Amygdala (tissue), 56 donors: ENCODE data around the gene CDK17.
"Not testable (repeated sequence)": the region's sequence is repeated elsewhere in the genome, so short reads cannot be mapped to it uniquely, and the experiment has no call there.

Experiments
- DNase-seq, 56 donors: peaks; one replicate each; lab custom pipeline; 2025; lab: John Stamatoyannopoulos, UW

The CDK17 gene

DNA sequence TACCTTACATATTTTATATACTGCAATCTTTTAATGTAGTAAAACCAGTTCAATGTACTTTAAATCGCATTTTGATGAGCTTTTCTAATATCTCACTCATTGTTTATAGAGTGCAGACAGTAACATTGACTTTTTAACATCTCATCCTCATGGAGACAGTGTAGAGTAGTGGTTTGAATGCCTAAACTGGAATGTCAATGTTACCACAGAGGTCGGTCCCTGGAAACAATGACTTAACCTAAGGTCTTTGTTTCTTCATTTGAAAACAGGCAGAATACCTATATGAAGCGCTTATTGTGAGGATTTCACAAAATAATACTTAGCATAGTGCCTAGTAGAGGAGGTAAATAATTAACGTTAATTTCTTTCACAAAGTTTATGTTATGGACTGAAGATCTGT lies 5.0 kb downstream of the CDK17 start:
- no peak for DNase-seq

DNA sequence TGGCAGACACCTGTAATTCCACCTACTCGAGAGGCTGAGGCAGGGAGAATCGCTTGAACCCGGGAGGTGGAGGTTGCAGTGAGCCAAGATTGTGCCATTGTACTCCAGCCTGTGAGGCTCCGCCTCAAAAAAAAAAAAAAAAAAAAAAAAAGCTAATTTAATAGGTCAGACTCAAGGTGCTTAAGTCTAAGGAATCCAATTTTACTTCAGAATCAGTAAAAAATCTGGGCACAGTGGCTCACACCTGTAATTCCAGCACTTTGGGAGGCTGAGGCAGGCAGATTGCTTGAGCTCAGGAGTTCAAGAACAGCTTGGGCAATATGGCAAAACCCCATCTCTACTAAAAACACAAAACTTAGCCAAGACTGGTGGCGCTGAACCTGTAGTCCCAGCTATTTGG lies 7.0 kb downstream of the CDK17 start:
- DNase-seq = not testable (repeated sequence)

DNA sequence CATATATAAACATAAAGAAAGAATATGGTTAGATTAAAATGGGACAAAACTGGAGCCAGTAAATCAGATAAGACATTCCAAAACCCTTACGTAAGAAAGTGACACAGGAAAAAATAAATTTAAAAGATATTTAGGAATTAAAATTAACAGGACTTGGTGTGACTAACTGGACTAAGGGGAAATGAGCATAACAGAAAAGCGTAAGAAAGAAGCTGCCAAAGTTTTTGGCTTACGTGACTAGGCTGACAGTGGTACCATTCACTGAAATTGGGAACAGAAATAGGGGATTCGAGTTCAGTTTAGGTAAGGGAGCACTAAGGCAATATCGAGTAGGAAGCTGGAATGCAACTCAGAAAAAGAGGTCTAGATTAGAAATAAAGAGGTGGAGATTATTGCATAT lies 7.8 kb downstream of the CDK17 start:
- no peak for DNase-seq

DNA sequence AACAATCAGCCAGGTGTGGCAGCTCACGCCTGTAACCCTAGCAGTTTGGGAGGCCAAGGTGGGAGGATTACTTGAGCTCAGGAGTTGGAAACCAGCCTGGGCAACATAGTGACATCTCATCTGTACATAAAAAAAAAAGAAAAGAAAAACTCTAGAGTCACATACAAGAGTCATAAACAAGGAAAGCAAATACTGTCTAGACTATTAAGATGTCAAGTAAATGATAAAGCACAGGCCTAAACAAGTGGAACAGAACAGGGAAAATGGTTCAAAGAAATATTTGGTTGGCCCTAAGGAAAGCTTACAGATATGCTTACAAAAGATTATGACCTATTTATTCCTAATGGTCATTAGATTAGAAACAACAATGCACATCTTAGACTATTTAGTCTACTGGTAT lies 12.3 kb downstream of the CDK17 start:
- no peak for DNase-seq

DNA sequence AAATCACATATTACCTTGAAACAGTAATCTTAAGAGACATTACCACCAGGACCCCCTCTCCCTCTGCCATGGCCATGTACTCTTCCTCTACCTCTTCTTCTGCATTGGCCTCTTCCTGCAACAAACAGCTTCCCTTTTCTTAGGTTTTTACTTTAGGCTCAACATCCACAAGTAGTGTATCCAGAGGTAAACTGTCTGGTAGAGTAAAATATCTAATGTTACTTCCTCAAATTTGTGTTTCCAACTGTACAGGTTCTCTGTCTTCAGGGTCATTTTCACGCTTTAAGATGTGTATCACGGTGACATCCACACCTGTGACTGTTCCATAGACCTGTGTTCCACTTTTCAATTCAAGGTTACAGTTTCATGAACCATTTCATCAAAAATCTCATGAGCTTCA lies 13.4 kb downstream of the CDK17 start:
- DNase-seq = no peak

DNA sequence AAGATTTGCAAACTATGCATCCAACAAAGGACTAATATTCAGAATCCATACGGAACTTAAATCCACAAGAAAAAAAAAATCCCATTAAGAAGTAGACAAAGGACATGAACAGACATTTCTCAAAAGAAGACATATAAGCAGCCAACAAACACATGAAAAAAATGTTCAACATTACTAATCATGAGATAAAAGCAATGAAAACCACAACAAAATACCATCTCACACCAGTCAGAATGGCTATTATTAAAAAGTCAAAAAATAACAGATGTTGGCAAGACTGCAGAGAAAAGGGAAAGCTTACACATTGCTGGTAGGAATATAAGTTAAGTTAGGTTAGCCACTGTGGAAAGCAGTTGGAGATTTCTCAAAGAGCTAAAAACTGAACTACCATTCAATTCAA lies 16.2 kb downstream of the CDK17 start:
- DNase-seq = no peak

DNA sequence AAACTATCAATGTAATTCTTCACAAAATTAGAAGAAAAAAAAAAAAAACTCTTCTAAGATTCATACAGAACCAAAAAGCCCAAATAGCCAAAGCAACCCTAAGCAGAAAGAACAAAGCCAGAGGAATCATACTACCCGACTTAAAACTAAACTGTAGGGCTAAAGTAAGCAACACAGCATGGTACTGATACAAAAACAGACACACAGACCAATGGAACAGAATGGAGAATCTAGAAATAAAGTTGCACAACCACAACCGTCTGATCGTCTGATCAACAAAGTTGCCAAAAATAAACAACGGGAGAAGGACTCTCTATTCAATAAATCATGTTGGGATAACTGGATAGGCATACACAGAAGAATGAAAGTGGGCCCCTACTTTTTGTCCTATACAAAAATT lies 16.9 kb downstream of the CDK17 start:
- no peak for DNase-seq

DNA sequence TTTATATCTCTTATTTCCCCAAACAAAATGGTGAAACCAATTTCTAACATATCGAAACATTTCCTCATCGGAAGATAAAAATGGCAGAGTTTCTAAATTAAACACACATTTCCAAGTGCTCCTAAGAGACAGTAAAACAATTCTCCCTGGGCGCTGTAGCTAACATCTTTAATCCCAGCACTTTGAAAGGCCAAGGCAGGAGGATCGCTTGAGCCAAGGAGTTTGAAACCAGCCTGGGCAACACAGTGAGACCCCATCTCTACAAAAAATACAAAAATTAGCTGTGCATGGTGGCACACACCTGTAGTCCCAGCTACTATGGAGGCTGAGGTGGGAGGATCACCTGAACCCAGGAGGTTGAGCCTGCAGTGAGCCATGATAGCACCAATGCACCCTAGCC lies 20.5 kb downstream of the CDK17 start:
- DNase-seq = not testable (repeated sequence)

DNA sequence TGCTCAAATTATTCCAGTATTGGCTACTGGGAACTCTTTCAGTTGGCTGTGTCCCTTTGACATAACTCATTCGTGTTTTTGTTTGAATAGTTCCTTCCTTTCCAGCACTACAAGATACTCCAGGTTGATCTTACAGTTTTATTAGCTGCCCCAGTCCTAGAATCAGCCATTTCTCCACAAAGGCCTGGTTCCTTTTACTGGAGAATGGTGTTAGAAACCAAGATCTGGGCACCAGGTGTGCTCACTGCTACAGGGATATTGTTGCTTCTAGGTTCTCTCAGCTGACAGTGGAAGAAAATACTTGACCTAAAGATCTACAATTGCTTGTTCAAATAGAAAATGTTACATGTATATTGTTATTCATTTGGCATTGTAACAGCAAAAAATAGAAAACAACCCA lies 21.9 kb downstream of the CDK17 start:
- no peak for DNase-seq

DNA sequence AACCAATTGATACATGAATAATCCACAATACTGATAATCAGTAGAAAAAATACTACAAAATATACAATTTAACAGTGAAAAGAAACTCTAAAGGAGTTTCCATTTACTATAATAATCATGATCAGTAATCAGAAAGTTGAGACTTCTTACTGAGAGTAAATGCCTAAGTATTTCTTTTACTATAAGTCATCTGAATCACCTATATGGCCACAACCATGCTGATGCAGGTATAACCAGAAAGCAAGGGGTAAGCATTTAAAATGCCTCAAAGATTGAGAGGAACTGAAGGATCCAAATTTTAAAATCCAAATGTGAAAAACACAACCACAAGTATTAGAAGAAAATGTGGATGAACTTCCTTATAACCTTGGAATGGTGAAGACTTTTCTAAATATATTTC lies 23.4 kb downstream of the CDK17 start:
- no peak for DNase-seq

DNA sequence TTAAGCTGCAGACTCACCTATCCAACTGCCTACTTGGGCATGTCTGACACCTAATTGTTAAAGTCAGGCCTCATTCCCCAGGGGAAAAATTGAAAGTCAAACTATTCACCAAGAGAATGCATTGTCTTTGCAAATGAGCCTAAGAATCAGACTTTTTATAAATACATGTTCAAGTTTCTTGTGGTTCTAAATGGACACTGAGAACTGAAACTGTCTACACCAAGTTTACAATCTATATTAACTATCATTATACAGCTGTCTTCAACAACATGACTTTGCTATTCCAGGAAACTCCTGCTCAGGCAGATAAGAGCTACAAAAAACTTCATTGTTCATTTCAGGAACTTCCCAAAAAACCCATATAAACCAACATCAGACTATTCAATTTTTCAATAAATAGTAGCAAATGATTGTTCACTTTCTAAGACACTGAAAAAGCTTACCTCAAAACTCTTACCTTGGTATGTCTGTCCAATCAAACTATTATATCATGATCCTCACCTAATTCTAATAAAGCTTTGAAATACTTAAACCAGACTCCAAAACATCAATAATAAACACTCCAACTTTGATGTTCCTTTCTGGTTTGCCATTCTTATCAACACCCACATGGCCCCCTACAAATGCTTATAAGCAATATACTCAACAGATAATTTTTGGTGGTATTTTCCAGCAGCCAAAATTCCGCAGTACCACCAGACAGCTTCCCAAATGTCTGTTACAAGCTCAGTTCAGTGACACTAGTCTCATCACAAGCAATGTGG lies 24.2 kb downstream of the CDK17 start:
- DNase-seq = no peak

DNA sequence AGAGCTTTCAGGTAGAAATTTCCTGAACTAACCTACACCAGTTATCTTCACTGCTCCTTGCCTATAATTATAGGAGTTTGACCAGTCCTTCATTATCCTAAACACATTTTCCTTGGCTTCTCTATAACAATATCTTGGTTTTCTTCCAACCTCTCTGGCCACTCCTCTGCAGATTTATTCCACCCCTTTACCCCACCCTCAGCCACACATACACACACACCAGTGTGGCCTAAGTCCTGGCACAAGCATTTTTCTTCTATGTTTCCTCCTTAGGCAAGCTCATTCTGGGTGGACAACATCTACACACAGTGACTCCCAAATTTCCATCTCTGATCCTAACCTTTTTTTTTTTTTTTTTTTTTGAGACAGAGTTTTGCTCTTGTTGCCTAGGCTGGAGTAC lies 25.1 kb downstream of the CDK17 start:
- no peak for DNase-seq

DNA sequence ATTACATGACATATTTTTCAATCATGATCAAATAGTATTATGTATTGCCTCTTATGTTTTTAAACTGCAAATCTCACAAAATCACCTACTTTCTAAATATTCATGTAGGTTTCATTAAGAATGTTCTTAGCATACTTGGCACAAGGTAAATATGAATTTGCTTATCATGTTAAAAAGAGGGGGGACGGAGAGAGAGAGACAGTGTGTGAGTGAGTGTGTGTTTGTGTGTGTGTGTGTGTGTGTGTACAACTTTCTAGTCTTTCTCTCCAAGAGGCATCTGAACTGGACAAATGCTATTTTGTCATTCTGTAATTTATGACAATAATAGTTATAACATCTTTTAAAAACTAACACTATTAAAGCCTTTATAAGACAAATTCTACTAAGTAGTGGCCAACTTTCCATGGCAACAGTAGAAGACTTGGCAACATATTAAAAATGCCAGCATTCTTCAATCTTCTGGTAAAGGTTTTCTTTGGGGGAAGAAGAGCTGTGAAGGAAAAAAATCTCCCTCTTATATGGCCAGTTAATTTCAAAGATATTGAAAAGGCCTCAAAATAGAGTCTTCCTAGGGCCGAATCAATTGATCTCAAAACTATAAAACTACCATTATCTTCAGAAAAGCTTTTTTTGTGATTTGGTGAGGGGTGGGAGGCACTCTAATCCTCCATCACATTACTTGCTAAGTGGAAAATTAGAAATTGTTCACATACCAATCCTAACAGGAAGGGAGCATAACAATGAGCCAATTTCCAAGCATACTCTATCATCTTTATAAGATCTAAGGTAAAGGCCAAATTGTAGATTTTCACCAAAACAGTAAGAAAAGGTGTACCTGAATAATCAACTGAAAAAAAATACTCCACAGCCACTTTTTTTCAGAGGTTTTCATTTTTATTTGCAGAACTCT lies 28.2 kb downstream of the CDK17 start:
- no peak for DNase-seq

DNA sequence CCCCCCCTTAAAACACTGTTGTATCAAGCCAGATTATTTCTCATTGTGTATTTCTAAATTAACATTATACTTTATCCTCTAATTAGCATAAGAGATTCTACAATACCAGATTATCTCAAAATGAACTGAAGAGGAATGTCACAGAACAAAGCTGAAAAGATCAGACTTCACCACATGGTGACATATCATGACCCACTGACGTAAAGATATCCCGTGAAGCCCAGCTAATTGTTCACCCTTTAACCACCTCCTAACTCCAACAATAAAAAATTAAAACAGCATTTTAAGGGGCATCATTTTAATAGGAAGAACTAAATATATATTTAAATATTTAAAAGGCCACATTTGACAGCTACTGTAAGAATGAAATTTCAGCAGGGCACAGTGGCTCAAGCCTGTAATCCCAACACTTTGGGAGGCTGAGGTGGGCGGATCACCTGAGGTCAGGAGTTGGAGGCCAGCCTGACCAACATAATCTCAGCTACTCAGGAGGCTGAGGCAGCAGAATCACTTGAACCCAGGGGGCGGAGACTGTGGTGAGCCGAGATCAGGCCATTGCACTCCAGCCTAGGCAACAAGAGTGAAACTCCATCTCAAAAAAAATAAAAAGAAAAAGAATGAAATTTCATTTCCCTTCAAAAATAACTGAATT lies 29.0 kb downstream of the CDK17 start:
- DNase-seq = no peak

DNA sequence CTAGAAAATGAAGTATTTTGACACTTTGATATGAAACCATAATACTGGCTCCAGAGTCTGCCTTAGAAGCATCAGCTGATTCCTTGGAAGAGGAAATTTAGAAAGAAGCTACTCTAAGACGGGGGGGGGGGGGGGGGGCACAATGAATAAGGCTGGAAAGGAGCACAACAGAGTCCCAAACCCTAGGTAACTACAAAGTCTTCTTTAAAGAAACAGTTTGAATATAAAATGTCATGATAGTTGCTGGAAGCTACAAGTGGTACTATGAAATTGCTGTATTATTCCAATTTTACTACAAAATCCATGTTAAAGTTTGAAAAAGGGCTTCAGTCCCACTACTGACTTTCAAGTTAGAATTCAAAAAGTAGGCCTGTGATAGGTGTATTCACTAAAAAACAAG lies 31.6 kb downstream of the CDK17 start:
- no peak for DNase-seq

DNA sequence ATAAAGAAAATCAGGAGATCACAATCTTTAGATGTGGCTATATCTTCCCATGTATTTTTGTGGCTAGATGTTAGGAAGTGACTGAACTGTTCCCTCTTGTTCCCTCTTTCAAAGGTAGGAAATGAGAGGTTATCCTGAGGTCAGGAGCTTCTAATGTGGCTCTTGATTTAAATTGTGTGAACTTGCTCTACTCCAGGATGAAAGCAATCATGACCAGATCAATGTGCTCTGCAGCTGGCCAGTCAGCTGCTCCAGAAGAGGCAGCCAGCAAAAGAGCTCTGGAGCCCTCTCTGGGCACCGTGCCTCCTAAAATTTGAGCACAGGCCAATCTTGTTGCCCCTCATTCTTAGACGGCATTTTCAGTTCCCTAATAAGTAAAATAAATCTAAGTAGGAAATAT lies 32.0 kb downstream of the CDK17 start:
- peak in 34 of 56 donors; percentile 2 to 72 (median 28) for DNase-seq

DNA sequence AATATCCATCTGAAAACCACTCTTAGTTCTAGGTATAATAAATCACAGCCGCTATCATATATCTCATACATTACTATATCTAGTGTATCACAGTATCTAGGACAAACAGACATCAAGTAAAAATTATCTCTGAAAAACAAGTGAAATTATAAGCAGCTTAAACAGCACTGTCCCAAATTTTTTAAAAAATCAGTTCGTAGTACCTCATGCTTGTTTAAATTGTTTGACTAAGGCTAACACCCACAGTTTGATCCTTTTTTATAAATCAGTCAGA lies 33.9 kb downstream of the CDK17 start:
- no peak for DNase-seq

DNA sequence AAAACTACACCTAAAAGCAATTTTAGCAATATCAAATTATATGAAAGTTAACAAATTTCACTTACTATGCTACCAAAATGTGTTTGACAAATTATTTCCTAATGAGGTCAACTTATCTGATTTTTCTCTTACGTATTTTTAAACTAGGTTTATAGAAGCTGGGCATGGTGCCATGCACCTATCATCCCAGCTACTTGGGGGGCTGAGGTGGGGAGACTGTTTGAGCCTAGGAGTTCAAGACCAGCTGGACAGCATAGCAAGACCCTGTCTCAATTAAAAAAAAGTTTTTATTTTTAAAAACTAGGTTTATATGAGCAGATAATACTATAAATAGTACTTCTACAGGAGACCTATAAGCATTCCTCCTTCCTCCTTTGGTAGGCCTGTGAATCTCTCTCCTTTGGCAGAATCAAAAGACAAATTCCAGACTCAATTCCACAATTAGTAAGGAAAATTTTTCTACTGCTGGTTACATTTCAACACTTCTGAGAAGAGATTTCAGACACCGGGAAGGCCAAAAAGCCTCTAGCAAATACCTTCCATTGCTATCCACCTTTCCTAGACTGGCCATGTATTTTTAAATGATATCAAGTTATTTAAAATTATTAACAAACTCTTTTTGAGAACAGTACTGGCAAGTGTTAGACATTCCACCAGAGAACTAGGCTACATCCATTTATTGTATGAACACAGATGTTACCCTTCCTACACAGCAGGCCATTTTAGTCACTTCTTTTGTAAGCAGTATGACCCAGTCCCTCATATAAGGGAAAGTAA lies 34.4 kb downstream of the CDK17 start:
- no peak for DNase-seq

DNA sequence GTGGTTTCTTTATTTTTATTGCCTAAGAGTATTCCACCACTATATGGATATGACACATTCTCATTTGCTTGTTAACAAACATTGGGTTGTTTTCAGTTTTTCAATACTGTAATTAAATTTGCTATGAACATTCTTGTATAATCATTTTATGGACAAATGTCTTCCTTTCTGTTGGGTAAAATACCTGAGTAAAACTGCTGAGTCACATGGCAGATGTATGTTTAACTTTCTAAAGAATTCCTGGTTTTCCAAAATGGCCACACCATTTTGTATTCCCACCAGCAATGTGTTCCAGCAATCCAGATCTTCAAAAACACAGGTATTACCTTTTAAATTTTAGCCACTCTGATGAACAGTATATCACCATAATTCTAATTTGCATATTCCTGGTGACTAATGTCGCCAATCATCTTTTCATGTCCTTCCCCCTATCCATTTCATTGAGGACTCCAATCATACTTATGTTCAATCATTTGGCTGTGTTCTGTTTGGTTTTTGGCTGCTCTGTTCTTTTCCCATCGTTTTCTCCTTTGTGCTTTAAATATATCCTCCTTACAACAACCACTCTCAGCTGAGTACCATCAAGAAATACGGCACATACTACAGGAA lies 36.0 kb downstream of the CDK17 start:
- DNase-seq = no peak

DNA sequence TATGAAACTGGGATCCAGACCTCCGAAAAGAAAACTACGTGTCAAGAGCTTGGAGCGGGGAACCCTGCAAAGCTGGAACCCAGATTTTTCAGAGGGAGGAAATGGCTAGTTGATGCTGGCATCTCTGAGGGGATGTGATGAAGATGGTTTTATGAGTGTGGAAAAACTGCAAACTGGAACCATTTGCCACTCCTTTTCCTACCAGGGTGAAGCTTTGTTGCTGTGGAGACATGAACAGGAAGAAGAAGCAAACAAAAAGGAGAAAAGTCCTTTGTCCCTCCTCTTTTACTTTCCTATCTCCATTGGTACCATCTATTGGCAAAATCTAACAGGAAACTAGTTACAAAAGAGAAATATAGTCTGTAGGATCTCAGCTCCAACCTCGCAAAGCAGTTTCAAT lies 39.2 kb downstream of the CDK17 start:
- no peak for DNase-seq

DNA sequence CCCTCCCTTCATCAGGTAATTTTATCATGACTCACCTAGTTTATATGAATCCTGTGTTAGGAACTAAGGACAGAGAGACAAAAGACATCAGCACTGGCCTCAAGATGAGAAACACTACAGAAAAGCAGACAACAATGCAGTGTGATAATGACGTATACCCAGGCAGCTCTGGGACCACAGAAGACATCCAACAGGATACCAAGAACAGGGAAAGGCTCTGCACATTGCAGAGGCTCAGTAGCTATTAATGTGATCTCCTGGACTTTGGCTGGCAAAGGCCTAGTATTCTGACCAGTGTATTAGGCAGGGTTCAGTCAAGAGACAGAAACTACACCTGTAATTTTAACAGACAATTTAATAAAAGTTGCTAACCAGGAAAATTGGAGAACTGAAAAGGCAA lies 39.7 kb downstream of the CDK17 start:
- DNase-seq = no peak
